Stromal cell of bone marrow (primary cell): Measurements from ENCODE around the gene KRT74.
"Not testable (repeated sequence)": the region's sequence is repeated elsewhere in the genome, so short reads cannot be mapped to it uniquely, and the experiment has no call there.

ENCODE experiments used
- DNase-seq: peaks from one replicate; pipeline ENCODE4 v3.0.0-alpha.2; 2012; ENCODE audit warnings: low read depth

KRT74 gene

GRCh38 chr12:52602552-52602951 lies 28.9 kb upstream of the KRT74 start:
- no peak for DNase-seq

- no peak for DNase-seq
These were observed 28.0 kb upstream of the KRT74 start for GRCh38 chr12:52601671-52602070.

- no peak for DNase-seq
These were observed 27.4 kb upstream of the KRT74 start, which contains the start of gene KRT72 for GRCh38 chr12:52600941-52601481. KRT72 (minus strand) TSS chr12:52601463; CDS start chr12:52601452, 11 bp downstream.

- no peak for DNase-seq
These were observed 26.8 kb upstream of the KRT74 start for GRCh38 chr12:52600475-52600874.

GRCh38 chr12:52600071-52600470 lies 26.4 kb upstream of the KRT74 start:
- no peak for DNase-seq

DNA sequence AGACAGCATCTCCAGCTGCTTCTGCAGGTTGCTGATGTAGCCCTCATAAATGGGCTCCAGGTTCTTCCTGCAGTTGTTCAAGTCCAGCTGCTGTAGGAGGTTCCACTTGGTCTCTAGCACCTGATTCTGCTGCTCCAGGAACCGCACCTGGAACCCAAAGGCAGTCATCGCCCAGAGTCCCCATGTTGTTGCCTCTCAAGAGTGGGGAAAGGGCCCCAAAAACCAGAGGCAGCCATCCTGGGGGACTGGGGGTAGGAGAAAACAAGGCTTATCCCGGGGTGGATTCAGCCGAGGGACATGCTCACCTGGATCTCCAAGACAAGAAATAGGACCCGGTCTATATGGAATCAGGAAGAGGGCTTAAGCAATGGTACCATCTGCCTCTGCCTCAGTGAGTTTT lies 25.3 kb upstream of the KRT74 start:
- DNase-seq: no peak

DNA sequence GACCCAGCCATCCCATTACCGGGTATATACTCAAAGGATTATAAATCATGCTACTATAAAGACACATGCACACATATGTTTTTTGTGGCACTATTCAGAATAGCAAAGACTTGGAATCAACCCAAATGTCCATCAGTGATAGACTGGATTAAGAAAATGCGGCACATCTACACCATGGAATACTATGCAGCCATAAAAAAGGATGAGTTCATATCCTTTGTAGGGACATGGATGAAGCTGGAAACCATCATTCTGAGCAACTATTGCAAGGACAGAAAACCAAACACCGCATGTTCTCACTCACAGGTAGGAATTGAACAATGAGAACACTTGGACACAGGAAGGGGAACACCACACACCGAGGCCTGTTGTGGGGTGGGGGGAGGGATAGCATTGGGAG lies 20.6 kb upstream of the KRT74 start:
- not testable (repeated sequence) for DNase-seq

DNA sequence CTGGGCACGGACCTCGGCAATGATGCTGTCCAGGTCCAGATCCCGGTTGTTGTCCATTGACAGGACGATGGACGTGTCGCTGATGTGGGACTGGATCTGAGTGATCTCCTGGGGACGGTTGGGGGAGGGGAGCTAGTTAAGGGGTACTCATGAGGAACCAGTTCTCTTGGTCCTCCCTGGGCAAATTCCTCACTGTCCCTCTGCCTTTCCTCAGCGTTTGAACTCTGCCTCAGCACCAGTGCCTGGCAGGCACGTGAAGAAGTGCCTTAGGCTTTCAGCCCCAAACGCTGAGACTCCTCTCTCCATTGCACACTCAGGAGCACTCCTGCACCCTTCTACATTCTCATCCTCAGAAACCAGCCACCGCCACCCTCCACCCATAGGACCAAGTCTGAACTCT lies 17.9 kb upstream of the KRT74 start:
- DNase-seq: no peak

DNA sequence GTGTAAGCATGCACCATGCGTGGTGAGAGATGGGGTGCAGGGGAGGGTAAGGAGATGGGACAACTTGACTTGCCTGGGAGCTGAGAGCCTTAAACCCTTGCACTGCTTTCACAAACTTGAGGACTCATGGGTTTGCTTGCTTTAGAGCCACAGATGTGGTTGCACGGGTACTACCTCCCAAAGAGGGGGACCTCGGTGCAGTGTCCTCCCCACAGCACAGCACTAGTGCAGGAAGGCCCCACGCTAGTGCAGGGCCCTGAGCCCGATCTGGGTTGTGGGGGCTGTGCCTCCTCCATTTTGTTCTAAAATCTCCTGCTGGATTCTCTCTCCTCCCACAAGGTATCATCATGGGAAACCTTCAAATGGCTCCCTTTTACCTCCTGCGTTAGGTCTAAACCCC lies 16.4 kb upstream of the KRT74 start:
- no peak for DNase-seq

DNA sequence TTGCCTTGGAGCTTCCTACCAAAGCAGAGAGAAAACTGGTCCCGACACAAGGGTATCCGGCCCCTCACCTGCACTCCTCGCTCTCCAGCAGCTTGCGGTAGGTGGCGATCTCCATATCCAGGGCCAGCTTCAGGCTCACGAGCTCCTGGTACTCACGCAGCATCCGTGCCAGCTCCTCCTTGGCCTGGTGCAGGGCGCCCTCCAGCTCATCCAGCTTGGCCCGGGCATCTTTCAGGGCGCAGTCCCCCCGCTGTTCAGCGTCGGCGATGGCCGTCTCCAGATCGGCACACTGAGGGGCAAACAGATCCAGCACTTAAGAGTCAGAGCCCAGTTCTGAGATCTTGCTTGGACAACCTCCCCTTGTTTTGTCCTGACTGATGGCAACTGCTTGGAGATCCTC lies 13.9 kb upstream of the KRT74 start:
- no peak for DNase-seq

DNA sequence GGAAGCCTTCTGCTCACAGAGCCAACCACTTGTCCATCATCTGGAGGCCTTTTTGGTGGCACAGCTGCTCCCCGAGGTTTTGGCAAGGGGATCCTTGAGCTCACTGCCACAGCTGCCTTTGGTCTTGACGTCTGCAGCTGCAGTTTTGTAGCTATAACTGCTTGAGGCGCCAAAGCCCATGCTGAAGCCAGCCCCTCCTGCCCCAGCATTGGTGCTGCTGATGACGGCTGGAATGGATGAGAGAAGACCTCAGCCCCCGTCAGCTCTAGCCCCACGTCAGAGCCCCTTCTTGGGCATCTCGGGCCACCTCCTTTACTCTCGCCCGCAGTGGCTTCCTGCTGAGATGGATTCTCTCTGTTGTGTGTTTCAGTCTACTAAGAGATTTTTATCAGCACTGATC lies 12.3 kb upstream of the KRT74 start:
- DNase-seq: no peak

DNA sequence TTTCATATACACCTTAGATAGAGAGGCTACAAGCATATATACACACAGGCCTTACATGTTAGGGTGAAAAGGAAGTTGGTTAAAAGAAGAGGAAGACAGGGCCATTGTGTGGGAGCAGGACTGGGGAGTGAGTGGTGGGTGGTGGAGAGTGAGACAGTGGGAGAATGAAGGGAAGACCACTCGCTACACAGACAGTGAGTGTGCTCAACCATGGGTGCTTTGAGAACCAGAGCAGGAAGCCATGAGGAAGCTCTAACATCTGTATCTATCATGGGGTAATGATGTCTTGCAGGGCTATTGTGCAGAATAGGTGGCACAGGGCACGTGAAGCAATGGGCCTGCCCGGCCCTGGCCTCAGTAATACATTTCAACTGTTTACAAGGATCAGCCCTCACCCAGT lies 11.4 kb upstream of the KRT74 start:
- no peak for DNase-seq

DNA sequence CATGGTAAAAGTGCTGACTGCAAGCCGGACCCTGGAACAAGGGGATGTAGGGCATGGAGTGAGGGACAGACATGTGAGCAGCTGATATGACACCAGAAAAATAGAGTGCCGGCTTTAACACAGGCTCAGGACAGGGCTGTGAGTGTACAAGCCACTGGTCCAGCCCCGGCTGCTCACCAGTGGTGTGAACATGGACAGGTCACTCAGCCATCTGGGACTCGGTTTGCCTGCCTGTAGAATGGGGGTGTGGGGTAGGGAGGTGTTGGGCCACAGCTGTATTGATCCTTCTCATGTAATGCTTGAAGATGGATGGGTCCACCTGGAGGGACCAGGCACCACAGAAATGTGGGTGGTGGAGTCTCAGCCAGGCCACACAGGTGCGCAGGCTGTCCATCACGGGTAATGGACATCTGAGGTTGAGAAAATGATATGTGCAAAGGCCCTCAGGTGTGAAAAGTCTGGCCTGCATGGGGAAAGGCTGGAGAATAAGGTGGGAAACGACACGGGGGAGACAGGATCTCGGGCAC lies 10.6 kb upstream of the KRT74 start:
- no peak for DNase-seq

DNA sequence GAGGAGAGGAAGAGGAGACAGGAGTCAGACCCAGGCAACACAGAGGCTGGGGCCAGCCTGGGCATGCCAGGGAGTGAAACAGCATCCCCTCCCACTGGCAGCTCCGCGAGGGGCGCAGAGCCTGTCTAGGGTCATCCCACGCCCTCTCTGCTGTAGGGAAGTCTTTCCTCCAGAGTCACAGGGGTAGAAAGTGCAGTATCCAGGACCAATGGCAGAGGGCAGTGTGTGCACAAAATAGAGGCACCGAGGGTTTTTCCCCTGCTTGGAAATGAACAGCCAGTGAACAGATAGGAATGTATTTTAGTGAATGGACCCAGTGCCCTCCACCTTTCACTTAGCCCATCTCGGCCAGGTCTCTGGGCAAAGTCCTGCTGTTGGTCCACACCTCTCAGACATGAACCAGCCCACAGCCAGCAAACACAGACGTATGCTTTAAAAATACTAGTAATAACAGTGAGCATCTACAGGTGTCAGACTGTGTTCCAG lies 9.4 kb upstream of the KRT74 start:
- DNase-seq: peak; percentile 36

GRCh38 chr12:52582486-52582885 lies 8.8 kb upstream of the KRT74 start:
- no peak for DNase-seq

- DNase-seq: peak; percentile 11
These were observed 7.8 kb upstream of the KRT74 start for GRCh38 chr12:52581481-52581880.

DNA sequence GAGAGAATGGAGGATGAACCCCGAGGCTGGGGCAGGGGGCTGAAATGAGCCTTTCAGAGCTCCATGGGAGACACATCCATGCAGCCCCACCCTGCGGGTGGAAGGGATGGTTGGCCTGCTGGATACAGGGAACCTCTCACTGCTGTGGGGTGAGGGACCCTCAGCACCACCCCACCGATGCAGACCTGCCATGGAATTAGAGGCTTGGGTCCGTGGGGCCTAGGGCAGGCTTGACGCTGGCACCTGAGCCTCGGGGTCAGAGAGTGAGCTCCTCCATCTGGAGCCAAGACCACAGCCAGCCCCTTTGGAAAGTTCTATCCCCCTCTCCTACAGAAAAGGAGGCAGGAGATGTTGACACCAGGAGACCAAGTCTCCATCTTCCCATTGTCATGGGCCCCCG lies 7.4 kb upstream of the KRT74 start:
- DNase-seq: no peak

GRCh38 chr12:52580496-52580895 lies 6.9 kb upstream of the KRT74 start:
- DNase-seq: no peak

GRCh38 chr12:52579468-52580465 lies 6.1 kb upstream of the KRT74 start:
- DNase-seq: no peak

- DNase-seq: no peak
These were observed 4.8 kb upstream of the KRT74 start for GRCh38 chr12:52578469-52578868.

GRCh38 chr12:52577316-52577715 lies 3.7 kb upstream of the KRT74 start:
- no peak for DNase-seq

GRCh38 chr12:52575948-52576347 lies 2.3 kb upstream of the KRT74 start:
- no peak for DNase-seq

- DNase-seq: no peak
These were observed 1.6 kb upstream of the KRT74 start for GRCh38 chr12:52575256-52575655.
